ENCODE measurements around the gene CCND1.

CCND1 gene

GRCh38 chr11:69640995-69641581, at the start of gene CCND1:
Gene CCND1, plus strand, starts transcription at chr11:69641156. Its CDS starts 158 bp downstream, at chr11:69641314.
- TF ChIP-seq GATA2 (IDR thresholded peaks at IDR 0.05; ENCODE audit: low read depth, low read length) (no peak), GATA3 (IDR thresholded peaks at IDR 0.05; ENCODE audit: low read depth, low read length) (no peak)

- TF ChIP-seq GATA2 (IDR thresholded peaks at IDR 0.05; ENCODE audit: low read depth, low read length) (no peak), GATA3 (IDR thresholded peaks at IDR 0.05; ENCODE audit: low read depth, low read length) (no peak)
These were observed 47.8 kb upstream of the CCND1 start for GRCh38 chr11:69592986-69593650.

- TF ChIP-seq GATA2 (IDR thresholded peaks at IDR 0.05; ENCODE audit: low read depth, low read length) (no peak), GATA3 (IDR thresholded peaks at IDR 0.05; ENCODE audit: low read depth, low read length) (no peak)
These were observed 47.1 kb upstream of the CCND1 start for GRCh38 chr11:69593851-69594250.

- TF ChIP-seq GATA2 (IDR thresholded peaks at IDR 0.05; ENCODE audit: low read depth, low read length) (no peak), GATA3 (IDR thresholded peaks at IDR 0.05; ENCODE audit: low read depth, low read length) (no peak)
These were observed 46.5 kb upstream of the CCND1 start for GRCh38 chr11:69594481-69594880.

GRCh38 chr11:69595805-69596665, 44.9 kb upstream of the CCND1 start:
- TF ChIP-seq GATA2 (IDR thresholded peaks at IDR 0.05; ENCODE audit: low read depth, low read length): no peak
- no peak for TF ChIP-seq GATA3 (IDR thresholded peaks at IDR 0.05; ENCODE audit: low read depth, low read length)

- no peak for TF ChIP-seq GATA3 (IDR thresholded peaks at IDR 0.05; ENCODE audit: low read depth, low read length)
- TF ChIP-seq GATA2 (IDR thresholded peaks at IDR 0.05; ENCODE audit: low read depth, low read length): no peak
These were observed 42.8 kb upstream of the CCND1 start for GRCh38 chr11:69598147-69598546.

- TF ChIP-seq GATA2 (IDR thresholded peaks at IDR 0.05; ENCODE audit: low read depth, low read length): no peak
- no peak for TF ChIP-seq GATA3 (IDR thresholded peaks at IDR 0.05; ENCODE audit: low read depth, low read length)
These were observed 41.5 kb upstream of the CCND1 start for GRCh38 chr11:69599502-69599901.

- TF ChIP-seq GATA3 (IDR thresholded peaks at IDR 0.05; ENCODE audit: low read depth, low read length) (no peak), GATA2 (IDR thresholded peaks at IDR 0.05; ENCODE audit: low read depth, low read length) (no peak)
These were observed 41.0 kb upstream of the CCND1 start for GRCh38 chr11:69600001-69600400.

GRCh38 chr11:69601011-69601975, 39.7 kb upstream of the CCND1 start:
- TF ChIP-seq GATA3 (IDR thresholded peaks at IDR 0.05; ENCODE audit: low read depth, low read length): no peak
- TF ChIP-seq GATA2 (IDR thresholded peaks at IDR 0.05; ENCODE audit: low read depth, low read length): no peak

- TF ChIP-seq GATA3 (IDR thresholded peaks at IDR 0.05; ENCODE audit: low read depth, low read length) (no peak), GATA2 (IDR thresholded peaks at IDR 0.05; ENCODE audit: low read depth, low read length) (no peak)
These were observed 37.7 kb upstream of the CCND1 start for GRCh38 chr11:69603111-69603836.

- TF ChIP-seq GATA2 (IDR thresholded peaks at IDR 0.05; ENCODE audit: low read depth, low read length): no peak
- no peak for TF ChIP-seq GATA3 (IDR thresholded peaks at IDR 0.05; ENCODE audit: low read depth, low read length)
These were observed 36.9 kb upstream of the CCND1 start for GRCh38 chr11:69604055-69604454.

- TF ChIP-seq GATA2 (IDR thresholded peaks at IDR 0.05; ENCODE audit: low read depth, low read length) (no peak), GATA3 (IDR thresholded peaks at IDR 0.05; ENCODE audit: low read depth, low read length) (no peak)
These were observed 35.0 kb upstream of the CCND1 start for GRCh38 chr11:69605737-69606526.

Measured in SH-SY5Y (cell line).